NCI-H1105 (cell line): ENCODE measurements around the gene KCTD12.

Experiments used
- DNase-seq: peaks from one replicate; lab custom pipeline; 2025; lab: John Stamatoyannopoulos, UW

The KCTD12 gene

DNA sequence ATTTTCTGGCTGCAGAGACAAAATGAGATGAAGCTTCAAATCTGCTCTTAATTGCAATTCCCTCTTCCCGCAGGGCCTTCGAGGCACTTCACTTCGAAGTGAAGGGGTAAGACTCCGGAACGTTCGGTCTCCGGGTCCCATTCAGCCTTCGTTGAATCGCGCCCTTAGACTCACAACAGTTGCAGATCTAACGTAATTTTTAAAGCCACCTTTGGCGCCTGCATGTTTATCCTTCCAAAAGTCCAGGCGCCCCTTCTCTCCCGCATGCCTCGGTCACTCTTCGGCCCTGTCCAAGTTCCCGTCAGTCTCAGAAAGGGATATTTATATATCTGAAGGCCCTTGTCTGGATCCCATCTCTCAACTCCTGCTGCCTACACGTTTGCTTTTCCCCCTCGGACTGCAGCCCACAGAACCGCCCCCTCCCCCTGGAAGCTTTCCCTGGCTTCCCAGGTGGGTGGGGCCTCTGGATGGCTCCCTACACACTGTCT, 915 bp upstream of the KCTD12 start:
- no peak for DNase-seq

DNA sequence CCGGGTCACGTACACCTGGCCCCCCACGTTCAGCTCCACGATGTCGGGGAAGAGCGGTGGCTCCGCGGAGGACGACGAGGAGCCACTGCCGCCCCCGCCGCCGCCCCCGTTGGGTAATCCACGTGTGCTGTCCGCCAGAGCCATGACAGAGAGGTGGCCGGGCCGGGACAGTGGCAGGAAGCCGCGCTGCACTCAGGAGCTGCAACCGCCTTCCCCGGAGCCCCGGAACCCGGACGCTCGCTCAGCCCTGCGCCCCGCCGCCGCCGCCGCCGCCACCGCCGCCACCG, 257 bp downstream of the KCTD12 start:
- DNase-seq, result no peak

DNA sequence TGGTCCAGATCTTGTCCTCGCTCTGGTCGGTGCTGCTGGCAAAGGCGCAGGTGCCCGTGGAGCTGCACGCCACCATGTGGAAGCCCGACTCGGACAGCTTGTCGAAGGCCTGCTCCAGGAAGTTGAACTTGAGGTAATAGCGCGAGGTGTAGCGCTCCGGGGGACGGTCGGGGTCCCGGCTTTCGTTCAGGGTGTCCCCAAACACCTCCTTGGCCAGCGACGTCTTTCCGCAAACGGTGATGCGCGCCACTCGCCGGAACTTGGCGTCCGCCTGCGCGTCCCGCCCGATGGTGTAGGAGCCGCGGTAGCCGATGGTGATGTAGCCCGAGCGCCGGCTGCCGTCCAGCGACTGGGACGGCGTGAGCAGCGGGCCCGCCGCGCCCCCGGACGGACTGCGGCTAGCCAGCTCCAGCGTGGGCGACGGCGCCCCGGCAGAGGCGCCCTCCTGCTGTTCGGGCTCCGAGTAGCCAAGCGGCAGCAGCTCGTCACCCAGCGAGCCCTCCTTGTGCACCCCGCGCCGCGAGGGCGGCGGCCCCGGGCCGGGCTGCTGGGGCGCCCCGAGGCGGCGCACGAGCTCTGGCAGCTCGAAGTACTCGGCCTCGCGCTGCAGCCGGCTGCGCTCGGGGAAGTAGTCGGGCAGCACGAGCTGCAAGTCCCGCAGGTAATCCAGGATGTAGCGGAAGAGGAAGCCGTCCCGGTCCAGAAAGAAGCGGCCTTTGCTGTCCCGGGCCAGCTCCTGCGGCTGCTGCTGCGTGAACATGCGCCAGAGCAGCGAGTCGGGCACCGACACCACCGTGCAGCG, 801 bp downstream of the KCTD12 start:
- peak; percentile 8 for DNase-seq

DNA sequence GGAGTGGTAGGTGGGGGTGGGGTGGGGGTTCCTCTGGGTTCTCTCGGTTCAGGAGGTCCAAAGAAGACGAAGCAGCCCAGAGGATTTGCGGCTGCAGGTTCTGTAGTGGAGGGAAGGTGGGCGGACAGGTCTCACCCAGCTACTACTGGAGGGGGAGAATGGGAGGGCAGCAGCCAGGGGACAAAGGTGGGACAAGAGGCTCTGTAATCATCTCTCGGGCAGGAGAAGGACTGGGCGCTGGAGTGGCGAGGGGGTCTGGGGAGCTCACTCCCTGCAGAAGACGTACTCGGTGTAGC, 1.4 kb downstream of the KCTD12 start:
- no peak for DNase-seq

DNA sequence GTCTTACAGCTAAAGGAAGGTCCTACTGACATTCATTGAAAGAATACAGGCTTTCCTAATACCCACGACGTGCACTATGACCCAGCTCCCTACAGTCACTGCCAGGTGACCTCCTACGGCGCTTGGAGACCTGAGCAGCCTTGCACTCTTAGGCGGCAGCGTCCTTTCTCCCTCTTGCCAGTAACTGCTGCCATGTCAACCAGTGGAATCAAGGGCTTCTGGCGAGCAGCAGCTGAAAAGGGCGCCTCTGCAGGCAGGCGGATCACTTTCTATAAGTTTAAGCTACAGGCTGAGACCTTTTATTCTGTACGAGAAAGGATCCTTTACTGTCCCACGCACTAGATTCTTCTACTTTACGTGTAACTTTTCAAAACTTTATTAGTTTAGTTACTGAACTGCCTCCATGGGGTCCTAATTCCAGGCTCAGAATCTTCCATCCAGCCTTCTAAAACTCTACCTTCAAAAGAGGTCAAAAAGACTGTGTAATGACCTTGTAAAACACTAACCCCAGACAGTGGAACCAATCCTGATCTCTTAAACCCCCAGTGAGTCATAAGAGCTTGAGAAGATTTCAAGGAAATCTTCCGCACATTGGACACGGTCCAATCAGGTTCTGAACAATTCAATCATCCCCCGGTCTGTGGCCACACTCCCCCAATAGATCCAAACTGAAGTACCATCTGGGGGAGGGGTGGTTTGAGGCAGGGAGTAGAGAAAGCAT, 1.9 kb downstream of the KCTD12 start:
- DNase-seq, result no peak

DNA sequence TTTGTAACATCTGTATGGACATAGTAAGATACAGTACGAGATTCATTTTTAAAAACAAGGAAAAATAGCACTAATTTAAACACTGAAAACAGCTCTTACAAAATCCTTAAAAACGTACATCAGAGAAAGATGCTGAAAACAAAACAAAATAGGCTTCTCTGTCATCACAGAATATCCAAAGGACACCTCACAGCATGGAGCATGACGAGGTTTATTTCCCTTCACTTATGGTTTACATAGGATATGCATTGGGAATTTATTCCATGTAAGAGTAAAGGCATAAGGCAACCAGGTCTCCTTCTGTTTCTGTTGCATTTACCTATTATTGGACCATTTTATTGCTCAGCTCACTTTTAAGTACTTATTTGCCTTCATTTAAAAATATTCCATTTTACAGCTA, 3.0 kb downstream of the KCTD12 start:
- DNase-seq, result no peak

DNA sequence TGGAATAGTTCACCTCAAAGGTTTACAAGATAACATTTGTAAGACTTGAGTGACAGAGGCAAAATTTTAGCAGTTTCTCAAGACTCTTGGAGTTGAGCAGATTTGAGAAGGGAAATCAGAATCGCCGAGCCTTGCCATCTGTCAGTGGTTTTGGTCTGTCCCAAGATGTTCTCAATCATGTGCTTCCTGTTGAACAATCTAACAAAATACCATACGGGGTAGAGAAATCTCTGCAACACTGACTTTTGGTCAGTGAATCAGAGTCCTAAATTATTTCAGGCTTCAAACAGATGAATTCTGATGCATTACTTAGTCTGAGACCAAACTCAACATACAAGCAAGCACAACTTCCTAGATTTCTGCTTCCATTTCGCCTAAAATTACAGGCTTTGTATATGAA, 3.8 kb downstream of the KCTD12 start:
- no peak for DNase-seq

DNA sequence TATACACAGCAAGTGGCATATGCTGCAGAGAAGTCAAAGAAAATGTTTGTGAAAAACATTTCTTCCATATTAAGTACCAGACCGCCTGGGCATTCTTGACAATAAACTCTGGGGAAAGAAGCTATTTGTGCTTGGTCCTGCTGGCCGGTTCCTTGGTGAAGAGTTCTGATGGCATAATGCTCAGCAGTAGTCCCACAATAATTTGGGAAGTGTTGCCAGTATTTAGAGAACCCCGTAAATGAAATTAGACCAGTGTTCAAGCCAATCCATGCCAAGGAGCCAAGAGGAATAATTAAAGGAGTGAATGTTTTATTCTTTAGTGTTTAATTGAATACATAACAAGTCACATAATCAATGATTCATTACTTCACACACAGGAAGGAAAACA, 6.3 kb downstream of the KCTD12 start:
- no peak for DNase-seq

DNA sequence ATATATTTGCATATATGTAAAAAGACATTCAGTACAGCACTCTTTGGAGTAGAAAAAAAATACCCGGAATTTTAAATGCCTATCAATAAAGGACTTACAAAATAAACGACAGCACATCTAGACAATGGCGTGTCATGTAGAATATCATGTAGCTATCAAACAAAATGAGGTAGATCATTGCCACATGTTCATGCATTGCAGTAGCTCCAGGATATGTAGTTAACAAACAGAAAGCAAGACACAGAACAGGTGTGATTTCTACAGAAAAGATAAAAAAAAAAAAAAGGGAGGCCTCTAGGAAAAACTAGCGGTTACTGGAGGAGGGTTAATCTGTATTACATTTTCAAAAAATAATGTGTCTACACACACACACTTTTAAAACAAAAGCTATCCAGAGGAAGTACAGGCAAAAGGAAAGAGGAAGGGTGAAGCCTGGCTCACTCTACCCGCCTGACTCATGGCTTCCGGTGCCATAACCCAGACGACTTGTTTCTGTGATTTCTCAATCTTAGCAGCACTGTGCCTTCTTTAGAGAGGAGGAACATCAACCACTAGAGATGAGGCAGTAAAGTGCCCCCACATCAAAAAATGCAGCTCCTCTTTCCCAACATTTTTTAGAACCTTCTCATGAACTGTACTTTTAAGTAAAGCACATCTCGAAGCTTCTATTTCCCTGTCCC, 6.9 kb downstream of the KCTD12 start:
- no peak for DNase-seq

DNA sequence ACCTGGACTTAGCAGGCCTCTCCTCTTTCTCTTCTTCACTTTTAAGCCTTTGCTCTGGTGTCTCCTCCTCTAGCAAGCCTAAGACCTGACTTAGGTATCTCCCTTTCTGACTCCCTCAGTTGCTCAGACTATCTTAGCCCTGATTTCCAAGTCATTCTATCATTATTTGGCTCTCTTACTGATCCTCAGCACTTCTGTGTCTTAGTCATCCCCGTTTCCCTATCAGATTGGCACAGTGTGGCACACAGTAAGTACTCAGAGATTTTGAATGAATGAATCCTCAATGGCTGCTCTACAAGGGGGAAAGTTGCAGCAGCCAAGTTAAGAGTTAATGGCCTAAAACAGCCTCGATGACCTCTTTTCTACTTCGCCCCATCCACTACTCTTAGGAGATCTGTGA, 8.2 kb downstream of the KCTD12 start:
- DNase-seq, result no peak

DNA sequence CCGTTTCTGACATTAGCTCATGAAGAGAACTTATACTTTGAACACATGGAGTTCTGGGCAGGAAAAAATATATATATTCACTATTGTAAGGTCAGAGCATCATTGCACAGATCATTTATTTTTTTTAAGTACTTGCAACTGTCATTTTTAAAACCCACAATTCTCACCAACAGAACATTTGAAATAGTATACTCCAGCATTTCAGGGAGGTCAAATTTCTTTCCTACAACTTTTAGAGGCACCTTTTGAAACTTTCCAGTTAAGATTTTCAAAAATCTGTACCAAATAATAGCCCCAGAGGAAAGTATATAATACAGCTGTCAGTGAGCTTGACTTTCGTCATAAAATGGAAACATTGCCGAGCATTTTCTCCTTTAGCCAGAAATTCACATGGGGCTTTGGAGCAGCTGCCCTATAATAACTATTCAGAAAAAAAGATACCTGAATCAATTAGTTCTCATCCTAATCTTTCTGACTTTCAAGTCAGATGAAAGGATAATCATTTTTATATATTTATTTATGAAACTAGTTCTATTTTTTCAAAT, 10.9 kb downstream of the KCTD12 start:
- DNase-seq, result no peak

DNA sequence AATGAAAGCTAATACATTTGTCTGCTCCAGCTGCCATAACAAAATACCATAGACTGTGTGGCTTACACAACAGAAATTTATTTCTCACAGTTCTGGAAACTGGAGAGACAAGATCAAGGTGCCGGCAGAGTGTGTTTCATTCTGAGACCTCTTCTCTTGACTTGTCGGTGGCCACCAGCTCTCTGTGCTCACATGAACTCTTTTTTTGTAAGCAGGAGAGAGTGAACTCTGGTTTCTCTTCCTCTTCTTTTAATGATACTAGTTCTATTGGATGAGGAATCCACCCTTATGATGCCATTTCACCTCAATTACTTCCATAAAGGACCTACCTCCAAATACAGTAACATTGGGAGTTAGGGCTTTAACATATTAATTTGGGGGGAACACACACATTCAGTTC, 11.7 kb downstream of the KCTD12 start:
- no peak for DNase-seq

DNA sequence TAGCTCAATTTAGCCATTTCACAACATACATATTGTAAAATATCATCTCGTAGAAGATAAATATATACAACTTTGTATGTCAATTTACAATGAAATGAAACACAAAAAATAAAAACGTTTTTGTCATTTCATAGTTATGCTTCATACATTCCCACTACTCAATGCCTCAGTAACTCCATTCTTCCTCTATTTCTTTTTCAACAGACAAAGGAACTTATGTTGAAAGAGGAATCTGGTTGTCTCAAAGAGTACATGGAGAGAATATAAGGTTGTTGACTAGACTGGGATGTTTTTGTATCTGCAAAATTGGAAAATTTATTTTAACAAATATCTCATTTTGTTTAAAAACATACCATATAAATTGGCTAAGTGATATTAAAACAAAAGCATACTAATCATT, 12.8 kb downstream of the KCTD12 start:
- DNase-seq, result no peak

DNA sequence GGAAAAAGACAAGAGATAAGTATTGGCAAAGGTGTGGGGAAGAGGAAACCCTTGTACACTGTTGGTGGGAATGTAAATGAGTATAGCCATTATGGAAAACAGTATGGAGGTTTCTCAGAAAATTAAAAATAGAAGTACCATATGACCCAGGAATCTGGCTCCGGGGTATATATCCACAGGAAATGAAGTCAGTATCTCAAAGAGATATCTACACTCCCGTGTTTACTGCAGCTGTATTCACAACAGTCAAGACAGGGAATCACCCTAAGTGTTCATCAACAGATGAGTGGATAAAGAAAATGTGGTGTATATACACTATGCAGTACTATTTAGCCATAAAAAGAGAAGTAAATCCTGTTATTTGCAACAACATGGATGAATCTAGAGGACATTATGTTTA, 13.5 kb downstream of the KCTD12 start:
- DNase-seq, result no peak

DNA sequence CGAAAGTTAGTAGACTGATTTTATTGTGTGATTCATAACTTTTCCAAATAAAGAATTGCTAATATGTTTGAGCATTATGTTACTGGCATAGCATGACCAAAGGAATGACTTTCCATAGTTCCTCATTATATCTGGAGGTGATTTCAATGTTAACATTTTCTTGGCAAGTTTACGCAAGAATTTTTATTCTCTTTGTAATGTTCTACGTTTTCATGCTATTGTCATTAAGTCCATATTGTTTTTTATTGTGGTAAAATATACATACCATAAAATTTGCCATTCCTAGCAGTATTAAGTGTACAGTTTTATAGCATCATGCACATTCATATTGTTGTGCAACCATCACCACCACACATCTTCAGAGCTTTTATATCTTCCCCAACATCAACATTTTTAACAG, 14.8 kb downstream of the KCTD12 start:
- no peak for DNase-seq

DNA sequence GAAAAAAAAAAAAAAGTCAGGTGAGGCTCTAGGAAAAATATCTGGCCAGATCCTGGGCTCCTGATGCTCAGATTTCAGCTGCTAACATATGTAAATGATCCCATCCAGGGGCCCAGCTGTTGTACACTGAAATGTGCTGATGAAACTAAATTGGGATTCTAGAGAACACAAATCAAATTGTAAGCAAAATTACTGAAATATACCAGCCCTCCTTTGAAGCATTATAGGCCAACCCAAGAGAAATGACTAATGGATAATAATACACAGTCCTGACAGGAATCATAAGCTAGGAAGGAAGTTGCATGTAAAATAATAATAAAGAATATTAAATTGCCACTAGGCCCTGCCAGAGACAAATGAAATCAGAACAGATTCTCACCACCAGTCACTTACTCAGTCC, 17.8 kb downstream of the KCTD12 start:
- DNase-seq, result no peak

DNA sequence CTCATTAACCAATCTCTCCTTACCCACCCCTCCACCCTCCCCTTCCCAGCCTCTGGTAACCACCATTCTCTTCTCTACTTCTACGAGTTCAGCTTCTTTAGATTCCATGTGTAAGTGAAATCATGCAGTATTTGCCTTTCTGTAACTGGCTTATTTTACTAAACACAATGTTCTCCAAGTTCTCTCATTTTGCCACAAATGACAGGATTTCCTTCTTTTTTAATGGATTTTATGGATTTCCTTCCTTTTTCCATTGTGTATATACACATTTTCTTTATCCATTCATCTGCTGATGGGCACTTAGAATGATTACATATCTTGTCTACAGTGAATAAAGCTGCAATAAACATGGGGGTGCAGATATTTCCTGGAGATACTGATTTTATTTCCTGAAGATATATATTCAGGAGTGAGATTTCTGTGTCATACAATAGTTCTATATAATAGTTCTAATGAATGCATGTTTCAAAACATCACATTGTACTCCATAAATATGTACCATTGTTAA, 20.2 kb downstream of the KCTD12 start:
- no peak for DNase-seq

DNA sequence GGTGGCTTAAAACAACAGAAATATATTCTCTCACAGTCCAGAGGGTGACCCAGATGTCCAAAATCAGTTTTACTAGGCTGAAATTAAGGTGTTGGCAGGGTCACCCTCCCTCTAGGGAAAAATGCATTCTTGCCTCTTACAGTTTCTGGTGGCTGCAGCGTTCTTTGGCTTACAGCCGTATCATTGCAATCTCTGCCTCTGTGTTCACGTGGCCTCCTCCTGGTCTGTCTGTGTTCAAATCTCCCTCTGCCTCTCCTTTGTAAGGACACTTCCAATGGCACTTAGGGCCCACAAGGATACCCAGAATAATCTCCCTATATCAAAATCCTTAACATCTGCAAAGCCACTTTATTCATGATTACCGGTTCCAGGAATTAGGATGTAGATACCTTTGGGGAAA, 21.1 kb downstream of the KCTD12 start:
- no peak for DNase-seq

DNA sequence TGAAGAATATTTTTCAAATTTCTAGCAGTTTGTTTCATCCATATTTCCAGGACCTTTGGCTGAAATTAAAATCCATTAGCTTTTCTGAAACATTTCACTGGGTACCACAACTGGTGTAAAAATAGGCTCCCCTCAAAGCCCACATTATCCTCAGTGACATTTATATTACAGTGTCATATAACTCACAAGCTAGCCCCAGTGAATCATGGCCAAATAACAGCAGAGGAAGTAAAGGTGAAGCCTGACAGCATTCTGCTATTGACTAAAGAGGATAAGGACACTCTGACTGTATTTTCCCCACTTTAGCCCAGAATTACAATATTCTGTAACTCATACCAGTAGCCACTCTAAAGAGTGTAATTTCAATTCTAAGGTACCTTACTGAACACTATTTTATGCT, 21.9 kb downstream of the KCTD12 start:
- DNase-seq, result no peak

DNA sequence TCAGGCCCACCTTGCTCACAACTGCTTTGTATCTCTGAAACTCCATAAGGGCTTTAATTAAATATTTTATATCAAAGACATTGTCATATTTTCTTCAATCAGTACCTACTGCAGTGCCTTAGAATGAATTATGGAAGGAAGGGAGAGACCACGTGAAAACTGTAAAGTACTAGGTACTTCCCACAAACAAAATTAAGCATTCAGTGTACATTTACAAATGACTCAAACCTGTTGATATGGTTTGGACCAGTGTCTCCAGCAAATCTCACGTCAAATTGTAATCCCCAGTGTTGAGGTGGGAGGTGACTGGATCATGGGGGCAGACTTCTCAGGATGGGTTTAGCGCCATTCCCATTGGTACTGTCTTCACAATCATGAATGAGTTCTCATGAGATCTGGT, 23.2 kb downstream of the KCTD12 start:
- DNase-seq, result no peak

DNA sequence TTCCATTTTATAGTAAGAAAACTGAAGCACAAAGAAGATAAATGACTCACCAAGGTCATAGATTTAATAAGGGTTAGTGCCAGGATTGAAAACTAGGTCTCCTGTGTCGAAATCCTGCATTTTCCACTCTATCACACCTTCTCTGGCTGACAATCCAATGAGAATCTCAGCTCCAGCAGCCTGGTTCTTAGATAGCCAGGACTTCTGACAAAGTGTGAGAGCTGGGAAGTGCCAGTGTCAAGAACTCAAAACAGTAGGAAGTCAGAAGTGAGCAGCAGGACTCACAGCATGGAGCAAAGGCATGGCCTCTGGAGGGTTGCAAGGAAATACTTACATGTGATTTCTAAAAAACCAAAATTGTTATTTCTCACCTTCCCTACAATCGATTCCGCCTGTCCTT, 24.3 kb downstream of the KCTD12 start:
- DNase-seq, result no peak

DNA sequence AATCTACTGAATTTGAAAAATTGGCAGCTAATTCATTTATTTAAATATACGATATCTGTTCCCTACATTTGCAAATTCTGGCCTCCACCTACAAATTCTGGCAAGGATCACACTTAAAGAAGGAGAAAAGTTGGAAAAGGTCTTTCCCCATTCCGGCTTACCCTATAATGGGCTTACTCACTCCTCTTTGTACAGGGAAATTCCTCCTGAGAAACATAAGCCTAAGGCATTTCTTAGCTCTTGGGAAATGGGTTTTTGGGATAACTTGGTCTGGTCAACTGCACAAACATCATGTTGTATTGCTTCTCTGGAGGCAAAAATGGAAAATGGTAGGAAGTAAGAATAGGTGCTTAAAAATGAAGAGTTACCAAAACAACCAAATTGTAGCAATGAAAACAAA, 25.5 kb downstream of the KCTD12 start:
- DNase-seq, result no peak

DNA sequence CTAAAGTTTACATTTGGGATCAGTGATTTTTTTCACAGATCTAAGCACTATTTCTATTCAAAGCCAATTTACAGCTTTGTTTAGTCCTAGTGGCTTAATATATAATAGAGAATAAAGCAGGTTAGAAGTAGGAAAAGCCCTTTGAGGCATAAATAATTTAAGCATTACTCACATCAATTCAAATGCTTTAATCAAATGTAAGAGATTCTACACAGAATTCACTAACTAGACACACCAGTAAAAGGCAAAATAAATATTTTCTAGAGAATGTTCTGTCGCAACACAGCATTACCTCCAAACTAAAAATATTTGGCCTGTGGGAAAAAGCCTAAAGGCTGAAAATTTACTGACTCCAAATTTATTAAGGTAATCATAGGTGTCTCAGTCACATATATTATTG, 31.3 kb downstream of the KCTD12 start:
- no peak for DNase-seq
